Hepatocyte (in vitro differentiated cells): Measurements from ENCODE around the gene FBLL1.

Source experiments
- EZH2 ChIP-seq: fragments of 200-600 bp; sonication (generic); IDR thresholded peaks from 2 replicates; pipeline ENCODE4 v1.6.1; 2016; ENCODE audit warnings: antibody characterized with exemption, mild to moderate bottlenecking, borderline replicate concordance
- EZH2phosphoT487 ChIP-seq: fragments of 200-600 bp; sonication (generic); IDR thresholded peaks from one replicate; pipeline ENCODE4 v1.6.1; 2018; ENCODE audit warnings: antibody characterized with exemption, mild to moderate bottlenecking, low read depth, moderate library complexity; ENCODE audit not compliant: unreplicated experiment, severe bottlenecking
- TF ChIP-seq, protein P1 (sequence below): fragments of 200-600 bp; sonication (generic); IDR thresholded peaks from 2 replicates; pipeline ENCODE4 v1.5.1; 2016; ENCODE audit warnings: antibody characterized with exemption, mild to moderate bottlenecking; ENCODE audit not compliant: poor library complexity

DNA sequence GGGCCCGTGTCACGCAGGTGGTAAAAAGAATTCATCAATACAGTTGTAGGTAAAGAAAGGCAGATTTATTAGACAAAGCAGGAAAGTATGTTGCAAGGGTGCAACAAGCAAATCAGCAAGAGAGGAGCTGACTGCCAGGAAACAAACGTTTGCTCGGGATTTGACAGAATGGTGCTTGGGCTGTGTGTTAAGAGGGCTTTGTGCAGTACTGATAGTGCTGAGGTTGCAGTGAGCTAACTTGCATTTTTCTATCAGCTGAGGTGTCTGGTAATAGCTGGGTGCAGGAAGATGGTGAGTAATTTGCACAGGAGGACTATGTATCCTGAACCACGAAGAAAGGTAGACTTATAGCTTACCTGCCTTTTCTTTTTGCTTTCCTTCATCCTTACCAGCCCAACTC is 46.7 kb upstream of the FBLL1 start:
- TF ChIP-seq, protein P1, sequence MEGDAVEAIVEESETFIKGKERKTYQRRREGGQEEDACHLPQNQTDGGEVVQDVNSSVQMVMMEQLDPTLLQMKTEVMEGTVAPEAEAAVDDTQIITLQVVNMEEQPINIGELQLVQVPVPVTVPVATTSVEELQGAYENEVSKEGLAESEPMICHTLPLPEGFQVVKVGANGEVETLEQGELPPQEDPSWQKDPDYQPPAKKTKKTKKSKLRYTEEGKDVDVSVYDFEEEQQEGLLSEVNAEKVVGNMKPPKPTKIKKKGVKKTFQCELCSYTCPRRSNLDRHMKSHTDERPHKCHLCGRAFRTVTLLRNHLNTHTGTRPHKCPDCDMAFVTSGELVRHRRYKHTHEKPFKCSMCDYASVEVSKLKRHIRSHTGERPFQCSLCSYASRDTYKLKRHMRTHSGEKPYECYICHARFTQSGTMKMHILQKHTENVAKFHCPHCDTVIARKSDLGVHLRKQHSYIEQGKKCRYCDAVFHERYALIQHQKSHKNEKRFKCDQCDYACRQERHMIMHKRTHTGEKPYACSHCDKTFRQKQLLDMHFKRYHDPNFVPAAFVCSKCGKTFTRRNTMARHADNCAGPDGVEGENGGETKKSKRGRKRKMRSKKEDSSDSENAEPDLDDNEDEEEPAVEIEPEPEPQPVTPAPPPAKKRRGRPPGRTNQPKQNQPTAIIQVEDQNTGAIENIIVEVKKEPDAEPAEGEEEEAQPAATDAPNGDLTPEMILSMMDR: no peak
- TF ChIP-seq EZH2: no peak
- TF ChIP-seq EZH2phosphoT487: no peak
